Muscle of arm (tissue), 12 donors: ENCODE measurements around the gene NPM3. TPM values are rescaled to one million over a fixed set of nuclear protein-coding genes. Genes with fewer than 3 reads are reported as not detected.

ENCODE experiments used
- DNase-seq: peaks from one replicate; pipeline ENCODE4 v3.0.0-alpha.2; 2013
- polyA plus RNA-seq, 12 donors: library from polyadenylated mRNA; unstranded; fragments of 120-200 nt; gene quantifications; one replicate each; pipeline ENCODE4 v1.2.1, GENCODE V29; 2013; ENCODE audit not compliant: insufficient read length in 12 of 12

The NPM3 gene
- polyA plus RNA-seq, 12 donors = 36.7 to 67.5 (median 53.2) TPM; not detected in 1

DNA sequence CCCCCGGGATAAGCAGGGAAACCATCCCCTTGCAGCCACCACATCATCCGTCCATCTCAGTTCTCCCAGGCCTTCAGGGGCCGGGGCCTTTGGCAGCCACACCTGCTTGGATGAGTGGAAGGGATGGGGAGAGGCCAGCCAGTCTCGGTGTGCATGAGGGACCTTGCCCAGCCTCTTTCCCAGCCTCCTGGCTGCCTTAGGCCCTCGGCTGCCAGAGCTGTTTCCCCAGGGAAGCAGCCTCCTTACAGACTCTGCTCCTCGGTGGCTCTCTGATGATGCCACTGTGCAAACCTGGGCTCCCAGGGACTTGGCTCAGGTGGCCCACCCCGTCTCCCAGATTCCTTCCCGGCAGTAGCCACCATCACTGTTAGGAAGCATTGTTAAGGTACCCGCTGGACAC lies 22.0 kb downstream of the NPM3 start:
- DNase-seq = no peak

DNA sequence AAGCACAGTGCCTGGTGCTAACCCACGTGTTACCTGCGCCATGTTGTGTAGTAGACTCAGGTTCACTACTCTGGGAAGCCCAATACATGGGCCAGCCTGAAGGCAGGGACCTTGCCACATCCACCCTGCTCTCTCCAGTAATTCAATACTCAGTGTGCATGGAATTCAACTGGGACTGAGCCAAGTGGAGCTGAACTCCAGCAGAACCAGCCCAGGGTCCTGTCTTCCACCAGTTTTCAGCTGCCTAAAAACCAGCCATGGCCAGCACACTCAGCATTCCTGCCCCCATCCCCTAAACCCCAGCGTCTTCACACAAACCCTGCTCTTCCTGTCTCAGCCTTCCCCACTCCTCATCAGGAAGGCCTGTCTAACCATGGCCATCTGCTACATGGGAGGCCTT lies 22.7 kb downstream of the NPM3 start:
- DNase-seq = no peak

DNA sequence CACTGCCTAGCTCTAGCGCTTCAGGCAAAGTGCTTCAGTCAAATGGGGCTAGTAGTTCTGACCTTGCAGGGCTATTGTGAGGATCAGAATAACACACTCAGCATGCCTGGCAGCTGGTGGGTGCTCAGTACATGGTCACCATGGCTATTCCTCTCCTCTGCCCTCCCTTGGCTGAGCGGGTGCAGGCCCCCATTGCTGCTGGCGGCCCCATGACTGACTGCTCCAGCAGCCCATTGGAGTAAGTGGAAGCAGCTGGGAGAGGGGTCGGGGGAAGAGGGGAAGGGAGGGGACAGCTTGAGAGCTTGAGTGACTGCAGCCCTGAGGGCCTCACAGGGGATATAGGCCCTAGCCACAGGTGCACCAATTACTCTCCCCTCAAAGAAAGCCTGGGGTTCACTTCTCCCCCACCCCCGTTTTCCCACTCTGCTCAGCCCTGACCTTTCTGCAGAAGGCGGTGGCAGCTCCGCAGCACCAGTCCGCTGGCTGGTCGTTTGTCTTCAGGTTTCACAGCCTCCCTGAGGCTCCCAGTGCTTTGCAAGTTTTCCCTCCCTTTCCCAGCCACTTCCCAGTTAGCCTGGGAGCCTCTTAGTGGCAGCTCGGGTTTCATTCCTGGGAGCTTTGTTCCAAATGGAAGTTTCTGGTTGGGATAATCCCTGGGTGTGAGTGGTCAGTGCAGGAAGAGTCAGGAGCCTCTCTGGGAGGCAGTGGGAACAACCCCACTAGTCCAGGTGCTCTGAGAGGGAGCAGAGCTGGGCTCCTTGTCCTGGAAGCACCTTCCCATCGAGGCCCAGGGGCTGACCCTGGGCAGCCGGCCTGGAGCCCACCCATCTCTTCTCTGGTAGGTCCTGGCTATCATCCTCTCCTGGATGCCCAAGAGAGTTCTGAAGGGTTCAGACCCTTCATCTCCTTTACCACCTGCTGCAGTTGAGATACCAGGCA lies 23.7 kb downstream of the NPM3 start:
- DNase-seq = no peak

DNA sequence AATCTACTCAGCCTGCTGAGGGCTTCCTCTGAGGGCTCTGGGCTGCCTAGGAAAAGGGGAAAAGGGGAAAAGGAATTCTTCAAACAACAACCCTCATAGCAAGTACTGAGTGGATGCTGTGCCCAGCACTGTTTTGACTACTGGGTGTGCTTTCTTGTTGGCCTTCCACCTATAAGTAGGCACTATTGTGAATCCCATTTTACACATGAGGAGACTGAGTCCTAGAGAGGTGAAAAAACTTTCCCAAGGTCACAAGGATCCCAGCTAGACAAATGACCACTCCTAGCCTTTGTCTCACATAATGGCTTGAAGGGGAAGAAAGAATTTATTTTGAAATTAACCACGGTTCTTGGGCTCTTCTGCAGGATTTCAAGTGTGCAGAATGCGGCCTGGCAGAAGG lies 24.4 kb downstream of the NPM3 start:
- DNase-seq = no peak

DNA sequence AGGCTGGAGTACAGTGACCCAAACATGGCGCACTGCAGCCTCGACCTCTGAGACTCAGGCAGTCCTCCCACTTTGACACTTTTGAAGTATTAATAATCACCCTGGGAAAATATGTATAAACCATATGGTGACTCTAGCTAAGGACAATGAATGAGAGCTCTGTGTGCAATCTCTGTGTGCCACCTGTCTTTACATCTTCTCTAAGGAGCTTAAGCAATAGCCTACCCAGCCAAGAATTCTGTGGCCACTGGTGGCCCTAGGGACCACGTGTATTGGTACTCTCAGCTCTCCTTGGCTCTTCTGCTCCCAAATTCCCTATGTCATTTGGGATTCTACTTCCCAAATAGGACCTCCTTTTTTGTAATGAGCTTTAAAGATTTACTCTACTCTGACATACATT lies 31.0 kb downstream of the NPM3 start:
- no peak for DNase-seq

DNA sequence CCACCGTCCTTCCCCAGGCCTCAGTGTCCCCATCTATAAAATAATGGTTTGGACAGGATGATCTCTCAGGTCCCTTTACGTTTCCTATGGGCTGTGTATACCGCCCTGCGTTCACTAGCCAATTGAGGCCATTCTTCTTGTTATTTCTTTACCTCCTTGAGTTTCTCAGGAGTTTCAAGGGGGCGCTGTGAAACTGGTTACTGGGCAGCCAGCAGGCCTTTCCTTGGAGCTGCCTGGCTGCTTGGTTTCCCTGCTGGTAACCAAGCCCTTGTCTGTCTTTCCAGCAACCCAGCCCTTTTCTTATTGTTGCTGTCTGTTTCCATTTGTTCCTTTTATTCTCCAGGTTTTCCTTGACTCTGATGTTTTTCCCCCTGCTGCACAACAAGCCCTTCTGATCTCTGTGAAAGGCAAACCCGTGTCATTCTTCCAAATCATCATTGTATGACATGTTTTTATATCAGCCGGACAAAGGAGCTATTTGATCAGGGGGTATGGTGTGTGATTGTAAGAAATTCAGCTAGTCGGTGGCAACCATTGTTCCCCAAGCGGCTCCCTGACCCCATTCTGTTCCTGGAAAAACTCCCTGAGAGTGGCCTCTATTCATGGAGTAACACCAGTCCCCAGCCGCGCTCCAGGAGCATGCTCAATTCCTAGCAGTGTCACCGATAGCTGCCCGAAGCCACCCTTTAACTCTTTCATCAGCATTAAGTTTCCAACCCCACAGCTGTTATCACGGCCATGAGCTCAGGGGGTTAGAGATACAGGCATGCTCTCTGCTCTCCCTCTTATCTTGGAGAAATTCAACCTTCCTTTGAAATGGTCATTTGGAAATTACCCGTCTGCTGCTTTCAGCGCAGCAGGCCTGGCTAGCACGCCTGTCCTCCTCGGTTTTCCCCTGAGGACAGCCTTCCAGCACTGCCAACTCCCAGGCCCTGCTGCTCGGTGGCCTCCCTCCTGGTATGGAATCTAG lies 33.9 kb downstream of the NPM3 start:
- DNase-seq = no peak

DNA sequence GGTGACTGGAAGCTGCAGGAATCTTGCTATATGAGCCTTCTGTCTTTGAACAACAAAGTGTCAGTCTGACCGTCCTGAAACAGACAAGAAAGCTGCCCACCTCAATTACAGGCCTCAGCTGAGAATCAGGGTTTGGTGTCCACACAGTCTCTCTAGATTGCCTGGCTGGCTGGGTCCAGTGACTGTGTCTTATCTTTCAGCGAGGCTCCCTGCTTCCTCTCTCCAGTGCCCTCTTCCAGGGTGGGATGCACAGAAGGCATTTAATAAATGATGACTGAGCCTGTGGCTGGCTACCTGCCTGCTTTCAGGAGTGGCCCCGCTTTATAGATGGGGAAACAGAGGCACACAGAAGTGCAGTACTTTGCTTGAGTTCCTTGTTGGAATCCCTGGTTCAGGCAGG lies 34.8 kb downstream of the NPM3 start:
- DNase-seq = no peak

DNA sequence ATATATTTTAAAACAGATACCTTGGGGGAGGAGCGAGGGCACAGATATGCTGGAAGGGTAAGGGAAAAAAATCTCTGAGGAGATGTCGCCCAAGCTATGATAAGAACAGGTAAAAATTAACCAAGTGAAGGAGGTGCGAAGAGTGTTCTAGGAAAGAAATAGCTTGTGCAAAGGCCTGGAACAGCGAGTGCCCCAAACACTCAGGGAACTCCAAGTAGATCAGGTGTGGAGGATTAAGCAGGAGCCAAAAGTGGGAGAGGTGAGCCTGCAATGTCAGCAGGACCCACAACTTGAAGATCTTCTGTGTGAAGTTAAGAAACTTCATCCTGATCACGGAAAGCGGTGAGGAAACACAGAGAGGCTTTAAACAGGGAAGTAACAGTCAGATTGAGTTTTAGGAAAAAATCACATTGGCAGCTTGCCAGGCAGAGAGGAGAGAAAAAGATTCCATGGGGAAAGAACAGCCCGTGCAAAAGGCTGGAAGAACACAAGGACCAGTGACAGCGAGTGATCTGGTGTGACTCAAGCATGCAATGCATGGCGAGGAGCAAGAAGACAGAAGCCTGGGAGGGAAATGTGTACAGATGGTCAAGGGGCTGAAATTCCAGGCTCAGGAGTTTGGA lies 38.1 kb downstream of the NPM3 start:
- peak; percentile 10 for DNase-seq

DNA sequence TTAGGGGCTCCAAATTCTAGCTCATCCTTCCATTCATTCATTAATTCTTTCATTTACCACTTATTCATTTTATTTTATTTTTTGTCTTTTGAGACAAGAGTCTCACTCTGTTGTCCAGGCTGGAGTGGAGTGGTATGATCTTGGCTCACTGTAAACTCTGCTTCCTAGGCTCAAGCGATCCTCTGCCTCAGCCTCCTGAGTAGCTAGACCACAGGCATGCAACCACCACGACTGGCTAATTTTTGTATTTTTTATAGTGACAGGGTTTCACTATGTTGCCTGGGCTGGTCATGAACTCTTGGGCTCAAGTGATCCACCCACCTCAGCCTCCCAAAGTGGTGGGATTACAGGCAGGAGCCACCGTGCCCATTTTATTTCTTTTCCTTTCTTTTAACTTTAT lies 39.0 kb downstream of the NPM3 start:
- no peak for DNase-seq

DNA sequence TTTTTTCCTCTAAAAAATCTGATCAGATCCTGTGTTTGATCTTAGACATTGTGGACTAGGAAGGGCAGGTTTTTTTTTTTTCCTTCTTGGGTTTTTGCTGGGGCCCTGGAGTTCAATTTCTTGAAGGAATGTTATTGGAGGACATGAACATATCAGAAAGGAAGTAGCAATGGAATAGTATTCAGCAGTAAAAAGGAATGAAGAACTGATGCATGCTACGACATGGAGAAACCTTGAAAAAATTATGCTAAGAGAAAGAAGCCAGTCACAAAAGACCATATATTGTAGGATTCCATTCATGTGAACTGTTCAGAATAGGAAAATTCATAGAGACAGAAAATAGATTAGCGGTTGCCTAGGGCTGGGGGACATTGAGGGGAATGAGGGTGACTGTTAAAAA lies 41.3 kb downstream of the NPM3 start:
- DNase-seq = no peak

DNA sequence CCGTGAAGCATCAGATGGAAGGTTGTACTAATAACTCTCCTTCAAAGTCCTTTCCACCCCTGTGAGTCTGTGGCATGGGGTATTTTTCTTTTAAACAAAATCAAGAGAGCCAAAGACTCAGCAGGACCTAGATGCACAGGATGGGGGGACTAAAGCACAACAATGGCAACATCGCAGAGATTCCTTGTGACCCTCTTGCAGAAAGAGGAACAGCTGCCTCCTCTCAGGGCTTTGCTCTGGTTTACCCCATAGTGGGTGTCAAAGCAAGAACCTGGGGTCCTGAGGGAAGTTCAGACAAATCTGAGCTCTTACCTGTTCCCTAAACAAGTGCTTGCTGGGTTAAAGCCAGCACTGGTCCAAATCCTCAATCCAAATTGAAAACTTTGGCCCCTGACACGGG lies 46.6 kb downstream of the NPM3 start:
- DNase-seq = no peak

DNA sequence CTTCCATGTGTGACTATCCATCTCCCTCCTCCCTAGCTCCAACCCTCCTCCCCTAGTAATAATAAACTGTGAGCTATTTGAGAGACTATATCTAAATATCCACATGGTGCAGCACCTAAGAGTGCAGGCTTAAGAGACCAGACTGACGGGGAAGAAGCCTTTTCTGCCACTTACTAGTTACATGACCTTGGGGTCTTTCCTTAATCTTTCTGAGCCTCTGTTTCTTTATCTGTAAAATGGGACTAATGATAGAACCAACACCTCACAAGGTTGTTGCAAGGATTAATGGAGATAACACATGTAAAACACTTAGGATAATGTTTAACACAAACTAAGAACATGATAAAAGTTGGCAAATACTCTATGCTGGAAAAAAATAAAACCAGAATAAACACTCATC lies 51.1 kb downstream of the NPM3 start:
- DNase-seq = no peak

Other genes with a start within 250 kb of the NPM3 start
- 10 to 100 TPM in 11 of 12 donors, not detected in 1; 20.8 to 56.0 (median 27.6) TPM for gene POLL, start 195.2 kb downstream of the NPM3 start, polyA plus RNA-seq
- gene DPCD, start 195.1 kb downstream of the NPM3 start, polyA plus RNA-seq = 10 to 100 TPM in 10 of 12 donors, not detected in 2; 10.8 to 20.4 (median 14.7) TPM
- 10 to 100 TPM in 11 of 12 donors, not detected in 1; 25.0 to 55.3 (median 49.9) TPM for gene FBXW4, start 88.3 kb downstream of the NPM3 start, polyA plus RNA-seq
- under 1 TPM in 8 of 12 donors, not detected in 4; 0.21 to 0.60 (median 0.31) TPM for gene FGF8, start 7.3 kb downstream of the NPM3 start, polyA plus RNA-seq
- 100 to 1,000 TPM in 6 of 12 donors, 10 to 100 TPM in 5, not detected in 1; 77.8 to 174 (median 103) TPM for gene OGA, start 35.0 kb upstream of the NPM3 start, polyA plus RNA-seq
- 10 to 100 TPM in 1 of 12 donors, 1 to 10 TPM in 10, not detected in 1; 2.1 to 13.1 (median 4.4) TPM for gene KCNIP2, start 60.4 kb upstream of the NPM3 start, polyA plus RNA-seq